ENCODE data around the gene MAPK10.

The MAPK10 gene

GRCh38 chr4:86368433-86368832, 8.6 kb upstream of the MAPK10 start:
- no peak for TF ChIP-seq CTCF (IDR thresholded peaks at IDR 0.05; ENCODE audit: control insufficient read depth, insufficient read depth, low read depth, low read length, missing control alignments)
- no peak overlapping the region for H3K4me3 ChIP-seq (ENCODE audit: control insufficient read depth, low read depth, low read length)
- DNase-seq (ENCODE audit: low read depth): no peak

GRCh38 chr4:86367577-86367976, 7.7 kb upstream of the MAPK10 start:
- H3K4me3 ChIP-seq (ENCODE audit: control insufficient read depth, low read depth, low read length): no peak overlapping the region
- DNase-seq (ENCODE audit: low read depth): no peak
- no peak for TF ChIP-seq CTCF (IDR thresholded peaks at IDR 0.05; ENCODE audit: control insufficient read depth, insufficient read depth, low read depth, low read length, missing control alignments)

- H3K4me3 ChIP-seq (ENCODE audit: control insufficient read depth, low read depth, low read length): no peak overlapping the region
- no peak for DNase-seq (ENCODE audit: low read depth)
- TF ChIP-seq CTCF (IDR thresholded peaks at IDR 0.05; ENCODE audit: control insufficient read depth, insufficient read depth, low read depth, low read length, missing control alignments): no peak
Observed at GRCh38 chr4:86366920-86367319, 7.1 kb upstream of the MAPK10 start.

GRCh38 chr4:86362510-86362909, 2.7 kb upstream of the MAPK10 start:
- TF ChIP-seq CTCF (IDR thresholded peaks at IDR 0.05; ENCODE audit: control insufficient read depth, insufficient read depth, low read depth, low read length, missing control alignments): no peak
- no peak for DNase-seq (ENCODE audit: low read depth)
- H3K4me3 ChIP-seq (ENCODE audit: control insufficient read depth, low read depth, low read length): no peak overlapping the region

GRCh38 chr4:86358257-86358656, 1.6 kb downstream of the MAPK10 start:
- TF ChIP-seq CTCF (IDR thresholded peaks at IDR 0.05; ENCODE audit: control insufficient read depth, insufficient read depth, low read depth, low read length, missing control alignments): no peak
- no peak overlapping the region for H3K4me3 ChIP-seq (ENCODE audit: control insufficient read depth, low read depth, low read length)
- no peak for DNase-seq (ENCODE audit: low read depth)

GRCh38 chr4:86357608-86358007, 2.2 kb downstream of the MAPK10 start:
- H3K4me3 ChIP-seq (ENCODE audit: control insufficient read depth, low read depth, low read length): no peak overlapping the region
- no peak for DNase-seq (ENCODE audit: low read depth)

More at GRCh38 chr4:86357608-86358007, 2.2 kb downstream of the MAPK10 start:
- no peak for TF ChIP-seq CTCF (IDR thresholded peaks at IDR 0.05; ENCODE audit: control insufficient read depth, insufficient read depth, low read depth, low read length, missing control alignments)
